ENCODE data around the gene PARVA. TPM values are rescaled to one million over a fixed set of nuclear protein-coding genes. Genes with fewer than 3 reads are reported as not detected.

PARVA gene
- total RNA-seq, 1 experiment from 2014 or later = 18.1 TPM

DNA sequence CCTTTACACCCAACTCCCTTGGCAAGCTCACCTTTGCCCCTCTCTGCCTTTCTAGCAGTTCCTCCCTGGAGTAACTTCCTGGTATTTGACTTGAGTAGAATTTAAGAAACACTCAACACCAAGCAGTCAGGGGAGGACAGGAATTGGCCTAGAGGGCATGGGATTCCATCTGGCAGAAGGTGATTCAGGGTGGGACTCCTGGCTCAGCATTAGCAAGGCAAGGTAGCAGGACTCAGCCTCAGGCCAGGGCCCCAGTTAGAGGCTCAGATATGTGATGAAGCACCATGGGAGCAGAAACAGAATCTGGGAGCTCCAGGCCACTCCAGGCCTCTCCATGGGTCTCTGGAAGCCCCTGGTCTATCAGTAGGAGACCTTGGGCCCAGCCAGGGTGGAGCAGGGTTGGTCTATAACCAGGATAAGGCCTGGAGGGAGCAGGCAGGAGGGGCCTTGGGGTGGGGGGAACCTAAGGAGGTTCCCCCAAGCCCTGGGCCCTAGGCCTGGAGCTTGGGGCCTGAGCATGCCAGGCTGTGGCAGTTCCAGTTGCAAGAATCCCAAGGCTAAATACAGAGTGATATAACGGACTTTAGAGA lies 148.2 kb downstream of the PARVA start:
- no peak overlapping the region for H3T11ph ChIP-seq (ENCODE audit: low read length)
- no peak for DNase-seq
- no peaks in the 10 kb centered on the region for H3K79me1 ChIP-seq (ENCODE audit: insufficient read depth, low read depth, low read length, poor library complexity, severe bottlenecking)
- no peak overlapping the region for H3K23ac ChIP-seq (ENCODE audit: insufficient read length, low read depth, low read length)
- H3K27me3 ChIP-seq (ENCODE audit: insufficient read depth, low read length) = no peaks in the 10 kb centered on the region
- no peak overlapping the region for H2BK15ac ChIP-seq (ENCODE audit: low read depth, low read length)
- H3K9me3 ChIP-seq (ENCODE audit: control insufficient read depth, low read depth, low read length) = no peaks in the 10 kb centered on the region
- no peak overlapping the region for H2AFZ ChIP-seq (ENCODE audit: low read length)
- H3K9ac ChIP-seq (ENCODE audit: extremely low read depth, insufficient read length, low read length) = no peak overlapping the region
- H4K5ac ChIP-seq (ENCODE audit: insufficient read length, low read depth, low read length) = no peak overlapping the region
- no peak overlapping the region for H3K4ac ChIP-seq (ENCODE audit: low read depth, low read length)
- Mint-ChIP-seq H3K4me3 (no peak overlapping the region), H3K27me3 (ENCODE audit: low read depth) (no peaks in the 10 kb centered on the region), H3K27ac (no peak overlapping the region), H3K36me3 (ENCODE audit: insufficient read depth in 1 of 3, low read depth in 3 of 3) (no peaks in the 10 kb centered on the region; a peak in 2 of 7 replicates), H3K9me3 (no peaks in the 10 kb centered on the region), H3K4me1 (no peaks in the 10 kb centered on the region)
- H3K4me1 ChIP-seq (ENCODE audit: insufficient read depth, low read length) = no peaks in the 10 kb centered on the region
- no CpG with 5 or more reads among the region's 1 CpG for WGBS (ENCODE audit: extremely low coverage, insufficient read length, low lambda C conversion rate)
- H3K14ac ChIP-seq (ENCODE audit: insufficient read depth, low read length) = no peak overlapping the region
- H2BK120ac ChIP-seq (ENCODE audit: low read depth, low read length, poor library complexity, severe bottlenecking) = no peak overlapping the region
- H2BK20ac ChIP-seq (ENCODE audit: low read depth, low read length, poor library complexity, severe bottlenecking) = no peak overlapping the region
- no peaks in the 10 kb centered on the region for H3K79me2 ChIP-seq (ENCODE audit: insufficient read depth, low read length)
- H3K27ac ChIP-seq (ENCODE audit: insufficient read length, low read depth, low read length) = no peak overlapping the region
- H2BK5ac ChIP-seq (ENCODE audit: insufficient read length, low read length) = no peak overlapping the region
- no peak overlapping the region for H3K18ac ChIP-seq (ENCODE audit: insufficient read length, low read depth, low read length)
- no peak overlapping the region for H4K8ac ChIP-seq (replicated peaks; ENCODE audit: insufficient read length, low read depth, low read length)
- no peak overlapping the region for H3K4me2 ChIP-seq (ENCODE audit: insufficient read depth, insufficient read length, low read length)
- H2BK12ac ChIP-seq (ENCODE audit: insufficient read length, low read depth, low read length) = no peak overlapping the region
- no peaks in the 10 kb centered on the region for H3K23me2 ChIP-seq (ENCODE audit: insufficient read length, low read depth, low read length, poor library complexity, severe bottlenecking)
- no peak overlapping the region for H3K56ac ChIP-seq (ENCODE audit: insufficient read length, low read depth, low read length)
- H4K20me1 ChIP-seq (ENCODE audit: control insufficient read depth, insufficient read depth, insufficient read length) = no peaks in the 10 kb centered on the region
- H4K91ac ChIP-seq (ENCODE audit: insufficient read length, low read depth, low read length) = no peak overlapping the region
- no peak overlapping the region for H2AK5ac ChIP-seq (ENCODE audit: insufficient read length, low read length)
- TF ChIP-seq, protein P1, sequence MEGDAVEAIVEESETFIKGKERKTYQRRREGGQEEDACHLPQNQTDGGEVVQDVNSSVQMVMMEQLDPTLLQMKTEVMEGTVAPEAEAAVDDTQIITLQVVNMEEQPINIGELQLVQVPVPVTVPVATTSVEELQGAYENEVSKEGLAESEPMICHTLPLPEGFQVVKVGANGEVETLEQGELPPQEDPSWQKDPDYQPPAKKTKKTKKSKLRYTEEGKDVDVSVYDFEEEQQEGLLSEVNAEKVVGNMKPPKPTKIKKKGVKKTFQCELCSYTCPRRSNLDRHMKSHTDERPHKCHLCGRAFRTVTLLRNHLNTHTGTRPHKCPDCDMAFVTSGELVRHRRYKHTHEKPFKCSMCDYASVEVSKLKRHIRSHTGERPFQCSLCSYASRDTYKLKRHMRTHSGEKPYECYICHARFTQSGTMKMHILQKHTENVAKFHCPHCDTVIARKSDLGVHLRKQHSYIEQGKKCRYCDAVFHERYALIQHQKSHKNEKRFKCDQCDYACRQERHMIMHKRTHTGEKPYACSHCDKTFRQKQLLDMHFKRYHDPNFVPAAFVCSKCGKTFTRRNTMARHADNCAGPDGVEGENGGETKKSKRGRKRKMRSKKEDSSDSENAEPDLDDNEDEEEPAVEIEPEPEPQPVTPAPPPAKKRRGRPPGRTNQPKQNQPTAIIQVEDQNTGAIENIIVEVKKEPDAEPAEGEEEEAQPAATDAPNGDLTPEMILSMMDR (conservative IDR thresholded peaks at IDR 0.05) = no peak
